Measurements from ENCODE around the gene TBCD.

Gene TBCD

GRCh38 chr17:82716203-82717010 is 35.5 kb upstream of the TBCD start, which contains the start of gene FN3KRP:
Gene FN3KRP, plus strand, starts transcription at chr17:82716706. Its CDS starts 50 bp downstream, at chr17:82716756.
- no peak for TF ChIP-seq CTCF (IDR thresholded peaks at IDR 0.05; ENCODE audit: borderline replicate concordance, control extremely low read depth, extremely low read depth, insufficient read depth, missing control alignments)
- in situ Hi-C loops (cut with MboI; ENCODE audit: low sequenced_read_pairs, unreplicated experiment) = no loop called here
- peak; percentile 100 for DNase-seq (ENCODE audit: low spot score)

- DNase-seq (ENCODE audit: low spot score) = no peak
- in situ Hi-C loops (cut with MboI; ENCODE audit: low sequenced_read_pairs, unreplicated experiment) = no loop called here
- no peak for TF ChIP-seq CTCF (IDR thresholded peaks at IDR 0.05; ENCODE audit: borderline replicate concordance, control extremely low read depth, extremely low read depth, insufficient read depth, missing control alignments)
Observed at GRCh38 chr17:82718986-82719685, 32.7 kb upstream of the TBCD start.

- TF ChIP-seq CTCF (IDR thresholded peaks at IDR 0.05; ENCODE audit: borderline replicate concordance, control extremely low read depth, extremely low read depth, insufficient read depth, missing control alignments) = no peak
- in situ Hi-C loops (cut with MboI; ENCODE audit: low sequenced_read_pairs, unreplicated experiment) = no loop called here
- DNase-seq (ENCODE audit: low spot score) = no peak
Observed at GRCh38 chr17:82720204-82720603, 31.7 kb upstream of the TBCD start.

- TF ChIP-seq CTCF (IDR thresholded peaks at IDR 0.05; ENCODE audit: borderline replicate concordance, control extremely low read depth, extremely low read depth, insufficient read depth, missing control alignments) = no peak
- in situ Hi-C loops (cut with MboI; ENCODE audit: low sequenced_read_pairs, unreplicated experiment) = no loop called here
- no peak for DNase-seq (ENCODE audit: low spot score)
Observed at GRCh38 chr17:82722341-82723013, 29.4 kb upstream of the TBCD start.

- DNase-seq (ENCODE audit: low spot score) = no peak
- in situ Hi-C loops (cut with MboI; ENCODE audit: low sequenced_read_pairs, unreplicated experiment) = no loop called here
- no peak for TF ChIP-seq CTCF (IDR thresholded peaks at IDR 0.05; ENCODE audit: borderline replicate concordance, control extremely low read depth, extremely low read depth, insufficient read depth, missing control alignments)
Observed at GRCh38 chr17:82723169-82723807, 28.6 kb upstream of the TBCD start.

- in situ Hi-C loops (cut with MboI; ENCODE audit: low sequenced_read_pairs, unreplicated experiment) = no loop called here
- no peak for DNase-seq (ENCODE audit: low spot score)
- TF ChIP-seq CTCF (IDR thresholded peaks at IDR 0.05; ENCODE audit: borderline replicate concordance, control extremely low read depth, extremely low read depth, insufficient read depth, missing control alignments) = no peak
Observed at GRCh38 chr17:82726427-82726826, 25.4 kb upstream of the TBCD start.

Data from GM13976 (cell line).